ENCODE data around the gene PNPLA8.

Gene PNPLA8

DNA sequence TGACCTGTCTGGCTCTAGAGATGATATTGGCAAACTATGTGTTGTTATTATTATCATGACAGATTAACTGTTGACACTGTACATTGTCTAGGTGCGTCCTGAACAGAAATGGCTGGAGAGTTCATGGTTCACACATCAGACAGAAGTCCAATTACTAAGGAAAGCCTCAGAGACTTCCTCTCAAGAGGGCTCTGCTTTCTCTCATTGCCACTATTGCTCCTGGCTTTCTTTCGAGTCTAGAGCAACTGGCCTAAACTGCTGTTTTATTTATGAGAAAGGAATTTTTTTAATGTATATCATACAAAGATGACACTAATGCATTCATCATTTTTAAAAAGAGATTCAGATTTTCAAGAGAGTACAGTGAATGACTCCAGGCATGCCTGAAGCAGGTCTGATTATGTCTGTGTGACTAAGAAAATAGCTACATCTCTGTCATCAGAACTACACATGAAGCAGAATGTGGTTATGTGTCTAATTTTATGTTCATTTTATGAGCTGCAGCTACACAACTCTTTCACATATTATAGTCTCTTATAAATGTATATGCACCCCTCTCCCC, 100.1 kb downstream of the PNPLA8 start:
- Histone ChIP-seq H3K9ac (ENCODE audit: low read depth, low read length) (no peak overlapping the region), H3K36me3 (ENCODE audit: insufficient read depth, low read length) (no peaks in the 10 kb centered on the region), H3K4me1 (ENCODE audit: insufficient read depth, low read length) (peaks cover 3% of the 10 kb centered on the region; the same call in 1 of the 2 replicates), H3K9me3 (ENCODE audit: control insufficient read depth, insufficient read depth, low read length) (no peaks in the 10 kb centered on the region)

DNA sequence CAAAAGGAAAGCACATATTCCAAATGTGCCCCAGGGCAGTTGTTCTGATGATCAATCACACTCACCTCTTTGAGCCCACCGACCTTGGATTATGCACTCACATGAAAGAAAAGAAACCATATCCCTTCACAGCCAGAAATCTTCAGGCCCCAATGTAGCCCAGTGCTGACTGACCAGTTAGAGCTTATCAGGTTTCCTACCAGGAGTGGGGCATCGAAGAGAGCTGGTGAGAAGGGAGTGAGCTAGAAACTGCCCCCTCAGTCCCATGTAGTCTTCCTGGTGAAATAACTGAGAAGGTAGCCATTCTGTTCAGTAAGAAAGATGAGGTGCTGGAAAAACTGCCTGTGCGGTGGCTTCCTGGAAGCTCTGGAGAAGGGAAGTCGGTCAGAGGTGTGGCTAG, 101.9 kb downstream of the PNPLA8 start:
- Histone ChIP-seq H3K9ac (ENCODE audit: low read depth, low read length) (no peak overlapping the region), H3K36me3 (ENCODE audit: insufficient read depth, low read length) (no peaks in the 10 kb centered on the region), H3K9me3 (ENCODE audit: control insufficient read depth, insufficient read depth, low read length) (no peaks in the 10 kb centered on the region), H3K4me1 (ENCODE audit: insufficient read depth, low read length) (peaks cover 8% of the 10 kb centered on the region)

DNA sequence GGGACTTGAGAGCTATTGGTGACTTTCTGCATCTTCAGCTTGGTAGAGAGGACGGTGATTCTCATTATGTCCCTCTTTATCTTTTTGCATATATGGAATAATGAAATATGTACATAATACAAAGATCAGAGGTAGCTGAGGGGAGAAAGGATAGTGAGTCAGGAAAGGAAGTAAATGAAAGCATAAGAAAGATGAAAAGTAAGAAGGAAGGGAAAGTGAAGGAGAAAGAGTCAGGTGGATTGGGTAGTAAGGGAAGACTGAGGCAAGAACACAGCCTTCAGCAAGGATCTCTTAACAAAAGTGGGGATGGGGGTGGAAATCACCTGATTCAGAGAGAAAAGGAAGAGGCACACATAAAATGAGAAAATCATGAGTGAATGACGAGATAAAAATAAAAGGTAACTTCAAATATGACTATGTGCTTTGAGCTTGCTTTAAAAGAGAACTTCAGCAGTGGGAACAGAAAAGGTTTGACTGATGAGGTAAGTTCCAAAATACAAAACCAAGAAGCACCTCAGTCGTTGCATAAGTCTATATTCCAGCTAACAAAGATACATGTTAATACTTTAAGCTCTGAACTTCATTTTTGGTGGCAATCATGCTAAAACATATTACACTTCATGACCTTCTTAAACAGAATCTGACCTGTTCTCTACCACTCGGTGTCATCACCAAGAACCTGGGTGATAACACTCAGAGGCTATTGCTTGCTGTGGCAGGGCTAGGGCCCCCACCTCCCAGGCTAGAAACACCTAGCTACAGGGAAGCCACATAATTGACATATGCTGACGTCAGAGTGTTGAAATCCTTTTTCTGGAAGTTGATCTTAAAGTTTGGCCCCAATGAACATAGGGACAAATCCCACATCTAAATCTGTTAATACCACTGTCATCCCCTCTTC, 102.6 kb downstream of the PNPLA8 start:
- no peak overlapping the region for H3K9ac ChIP-seq (ENCODE audit: low read depth, low read length)
- no peaks in the 10 kb centered on the region for H3K9me3 ChIP-seq (ENCODE audit: control insufficient read depth, insufficient read depth, low read length)
- H3K4me1 ChIP-seq (ENCODE audit: insufficient read depth, low read length): peaks cover 8% of the 10 kb centered on the region
- H3K36me3 ChIP-seq (ENCODE audit: insufficient read depth, low read length): no peaks in the 10 kb centered on the region

DNA sequence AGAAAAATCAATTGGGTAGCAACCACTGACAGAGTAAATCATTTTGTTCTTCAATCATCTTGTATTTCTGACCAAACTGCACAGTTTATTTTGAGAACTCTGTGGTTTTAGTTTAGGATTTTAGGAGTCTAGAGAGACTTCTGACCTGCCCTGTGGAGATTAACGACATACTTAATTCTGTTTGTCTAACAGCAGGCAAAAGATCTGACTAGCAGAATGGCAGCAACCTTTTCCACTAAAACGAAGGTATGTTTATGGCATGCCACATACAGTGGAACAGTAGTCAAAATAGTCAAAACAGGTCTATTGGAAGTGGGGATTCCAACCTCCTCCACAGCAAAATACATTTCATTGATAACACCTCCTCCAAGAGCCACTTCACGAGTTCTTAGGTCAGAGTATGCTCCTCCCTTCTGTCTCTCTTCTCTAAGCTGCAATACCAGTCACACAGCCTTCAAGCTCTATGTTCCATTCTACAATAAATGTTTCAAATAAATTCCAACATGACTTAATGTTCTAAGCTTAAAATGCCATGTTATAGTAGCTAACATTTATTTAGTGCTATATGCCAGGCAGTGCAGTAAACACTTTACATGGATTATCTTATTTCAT, 104.1 kb downstream of the PNPLA8 start:
- H3K4me1 ChIP-seq (ENCODE audit: insufficient read depth, low read length): peaks cover 8% of the 10 kb centered on the region
- H3K9me3 ChIP-seq (ENCODE audit: control insufficient read depth, insufficient read depth, low read length): no peaks in the 10 kb centered on the region
- H3K36me3 ChIP-seq (ENCODE audit: insufficient read depth, low read length): no peaks in the 10 kb centered on the region
- no peak overlapping the region for H3K9ac ChIP-seq (ENCODE audit: low read depth, low read length)

Measured in ES-I3 (cell line).